Lower lobe of right lung (tissue), 2 donors: Measurements from ENCODE around the gene RNF123. TPM values are rescaled to one million over a fixed set of nuclear protein-coding genes. Genes with fewer than 3 reads are reported as not detected.

Experiments used
- ATAC-seq, 2 donors: fragments of 200-7000 bp; cut with Tn5 transposase; one replicate each; pipeline ENCODE4 v1.9.1; 2020 to 2022; ENCODE audit warnings: mild to moderate bottlenecking in 2 of 2, moderate library complexity in 2 of 2
- DNase-seq: peaks from one replicate; pipeline ENCODE4 v3.0.0-alpha.2; 2020
- H3K27ac ChIP-seq: fragments of 200-600 bp; one replicate; pipeline ENCODE4 v1.8.0; 2022
- H3K27me3 ChIP-seq: fragments of 200-600 bp; one replicate; pipeline ENCODE4 v1.8.0; 2022; ENCODE audit warnings: low read depth
- H3K36me3 ChIP-seq: fragments of 200-600 bp; one replicate; pipeline ENCODE4 v1.8.0; 2022; ENCODE audit warnings: mild to moderate bottlenecking
- H3K4me1 ChIP-seq: fragments of 200-600 bp; one replicate; pipeline ENCODE4 v1.8.0; 2022
- H3K4me3 ChIP-seq: fragments of 200-600 bp; one replicate; pipeline ENCODE4 v1.8.0; 2022; ENCODE audit warnings: mild to moderate bottlenecking
- H3K9me3 ChIP-seq: fragments of 200-600 bp; one replicate; pipeline ENCODE4 v1.8.0; 2022
- intact Hi-C: fragments of 100-400 bp; cut with DNase I; formaldehyde crosslinking; loops from one replicate; pipeline ENCODE4 v1.11.0; 2022
- long read RNA-seq: library from polyadenylated mRNA; unstranded; transcript quantifications from one replicate; pipeline ENCODE4 v2.0.0, GENCODE V29; 2021
- total RNA-seq: library from RNA; stranded (reverse); fragmentation: NEBNext Ultra II Directional; extraction: Animal tissue kit (Norgen Biotek cat#: 25700); gene quantifications from one replicate; pipeline ENCODE4 v1.2.1, GENCODE V29; 2021
- TF ChIP-seq, protein P1 (sequence below): fragments of 200-600 bp; IDR thresholded peaks from one replicate; pipeline ENCODE4 v1.8.0; 2022; ENCODE audit warnings: antibody characterized with exemption, mild to moderate bottlenecking
- donor health status: DM: no; HTN: yes; CAD: no; lungs with severe emphysema.

The RNF123 gene
- 42.9 TPM for total RNA-seq
- long read RNA-seq, full-length matches to known transcripts, result 14 of 66 reads
- long read RNA-seq, partial matches to known transcripts, result 25 of 66 reads
- long read RNA-seq, other reads (novel, unspliced or antisense), result 27 of 66 reads

DNA sequence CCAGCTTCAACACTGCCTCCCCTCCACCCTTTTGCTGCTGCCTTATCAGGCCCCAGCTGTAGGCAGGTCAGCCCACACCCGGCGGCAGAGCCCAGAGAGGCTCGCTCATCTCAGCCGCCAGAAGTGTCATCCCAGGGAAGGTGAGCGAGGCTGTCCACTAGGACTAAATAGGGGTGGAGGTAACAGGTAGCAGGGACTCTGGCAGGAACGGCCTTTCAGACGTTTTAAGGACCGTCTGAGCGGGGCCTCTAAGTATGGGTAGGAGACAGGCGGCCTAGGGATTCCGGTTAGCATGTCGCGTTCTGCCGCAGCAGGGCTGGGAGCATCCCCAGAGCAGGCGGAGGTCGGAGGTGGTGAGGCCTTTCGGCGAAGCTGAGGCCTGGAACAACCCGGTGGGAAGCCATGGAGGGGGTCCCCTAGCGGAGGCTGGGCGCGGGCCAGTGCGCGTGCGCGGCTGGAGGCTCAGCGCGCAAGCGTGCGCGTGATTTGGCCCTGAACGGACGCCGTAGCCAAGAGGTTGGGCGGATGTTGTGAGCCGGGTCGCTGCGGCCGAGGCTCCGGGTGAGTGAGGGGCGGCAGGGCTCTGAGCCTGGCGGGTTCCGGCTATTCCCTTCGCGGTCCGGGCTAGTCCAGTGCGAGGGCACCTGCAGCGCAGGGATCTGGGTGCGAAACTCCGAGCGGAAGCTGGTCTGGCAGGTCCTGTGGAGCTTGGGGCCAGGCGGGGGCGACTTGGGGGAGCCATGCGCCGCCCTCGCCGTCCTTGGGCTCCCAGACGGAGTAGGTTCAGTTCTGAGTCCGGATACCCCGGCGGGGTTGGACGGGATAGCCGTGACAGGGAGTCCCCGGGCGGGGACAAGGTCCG is at the start of gene RNF123, which contains the start of gene MST1:
Gene RNF123, plus strand, starts transcription at position 512 of the 862 bp plus-strand sequence. CDS start 1,609 bp downstream, outside the sequence.
Gene MST1, minus strand, starts transcription at position 429 of the 862 bp plus-strand sequence. CDS start 783 bp downstream, outside the sequence.
- intact Hi-C loops, result no loop called here
- peak within 1 kb of the TSS; percentile 100 for H3K4me3 ChIP-seq

DNA sequence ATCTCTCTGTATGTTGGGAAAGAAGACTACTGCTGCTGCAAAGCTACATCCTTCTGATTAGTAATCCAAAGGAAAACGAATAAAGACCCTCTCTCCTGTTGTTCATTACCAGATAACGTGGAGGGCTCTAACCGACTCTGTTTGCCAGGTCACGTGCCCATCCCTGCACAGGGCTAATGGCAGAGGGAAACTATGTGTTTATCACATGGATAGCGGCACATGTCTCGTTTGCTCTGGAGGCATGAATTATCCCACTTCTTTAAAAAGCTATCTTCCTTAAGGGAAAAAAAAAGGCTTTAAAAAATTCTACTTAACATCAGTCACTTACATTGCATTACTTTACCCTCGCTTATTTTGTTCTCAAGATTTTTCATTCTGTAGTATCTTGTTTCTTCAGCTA is 48.1 kb upstream of the RNF123 start:
- H3K36me3 ChIP-seq, result no peaks in the 10 kb centered on the region
- TF ChIP-seq, protein P1, sequence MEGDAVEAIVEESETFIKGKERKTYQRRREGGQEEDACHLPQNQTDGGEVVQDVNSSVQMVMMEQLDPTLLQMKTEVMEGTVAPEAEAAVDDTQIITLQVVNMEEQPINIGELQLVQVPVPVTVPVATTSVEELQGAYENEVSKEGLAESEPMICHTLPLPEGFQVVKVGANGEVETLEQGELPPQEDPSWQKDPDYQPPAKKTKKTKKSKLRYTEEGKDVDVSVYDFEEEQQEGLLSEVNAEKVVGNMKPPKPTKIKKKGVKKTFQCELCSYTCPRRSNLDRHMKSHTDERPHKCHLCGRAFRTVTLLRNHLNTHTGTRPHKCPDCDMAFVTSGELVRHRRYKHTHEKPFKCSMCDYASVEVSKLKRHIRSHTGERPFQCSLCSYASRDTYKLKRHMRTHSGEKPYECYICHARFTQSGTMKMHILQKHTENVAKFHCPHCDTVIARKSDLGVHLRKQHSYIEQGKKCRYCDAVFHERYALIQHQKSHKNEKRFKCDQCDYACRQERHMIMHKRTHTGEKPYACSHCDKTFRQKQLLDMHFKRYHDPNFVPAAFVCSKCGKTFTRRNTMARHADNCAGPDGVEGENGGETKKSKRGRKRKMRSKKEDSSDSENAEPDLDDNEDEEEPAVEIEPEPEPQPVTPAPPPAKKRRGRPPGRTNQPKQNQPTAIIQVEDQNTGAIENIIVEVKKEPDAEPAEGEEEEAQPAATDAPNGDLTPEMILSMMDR, result no peak
- H3K4me3 ChIP-seq, result no peak overlapping the region
- H3K9me3 ChIP-seq, result no peaks in the 10 kb centered on the region
- DNase-seq (no peak), ATAC-seq (no peak)
- no peaks in the 10 kb centered on the region for H3K27me3 ChIP-seq
- intact Hi-C loops, result no loop called here
- no peaks in the 10 kb centered on the region for H3K4me1 ChIP-seq
- no peak overlapping the region for H3K27ac ChIP-seq

More for the DNA sequence above, at the start of gene RNF123, which contains the start of gene MST1:
- ATAC-seq (peak; percentile 84 to 88), DNase-seq (peak; percentile 92)
- peaks cover 31% of the 10 kb centered on the region for H3K4me1 ChIP-seq
- TF ChIP-seq, protein P1, result peak; percentile 46
- H3K27ac ChIP-seq, result peak within 1 kb of the TSS; percentile 88
- peaks cover 4% of the 10 kb centered on the region for H3K27me3 ChIP-seq
- H3K9me3 ChIP-seq, result no peaks in the 10 kb centered on the region
- no peaks in the 10 kb centered on the region for H3K36me3 ChIP-seq

DNA sequence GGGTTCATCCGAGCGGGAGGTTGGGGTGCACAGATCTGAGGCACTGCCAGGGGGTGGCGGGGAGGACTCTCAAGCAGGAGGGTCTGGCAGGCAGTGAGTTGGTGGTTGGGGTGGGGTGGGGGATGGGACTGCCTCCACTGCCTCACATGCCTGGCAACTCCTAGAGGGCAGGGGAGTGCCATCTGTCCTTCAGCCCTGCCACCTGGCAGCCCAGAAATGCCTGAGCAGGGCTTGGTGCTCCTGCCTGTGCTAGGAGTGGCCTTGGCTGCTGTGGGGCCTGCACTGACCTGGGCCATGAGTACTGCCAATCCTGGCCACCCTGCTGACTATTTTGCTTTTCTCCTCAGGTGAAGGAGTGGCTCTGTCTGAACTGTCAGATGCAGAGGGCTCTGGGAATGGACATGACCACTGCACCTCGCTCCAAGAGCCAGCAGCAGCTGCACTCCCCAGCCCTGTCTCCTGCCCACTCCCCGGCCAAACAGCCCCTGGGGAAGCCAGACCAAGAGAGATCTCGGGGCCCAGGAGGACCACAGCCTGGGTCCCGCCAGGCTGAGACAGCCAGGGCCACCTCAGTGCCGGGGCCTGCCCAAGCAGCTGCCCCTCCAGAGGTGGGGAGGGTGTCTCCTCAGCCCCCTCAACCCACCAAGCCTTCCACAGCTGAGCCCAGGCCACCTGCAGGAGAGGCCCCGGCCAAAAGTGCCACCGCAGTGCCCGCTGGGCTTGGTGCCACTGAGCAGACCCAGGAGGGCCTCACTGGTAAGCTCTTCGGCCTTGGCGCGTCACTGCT is 47.2 kb upstream of the RNF123 start:
- no peak for DNase-seq
- TF ChIP-seq, protein P1, result no peak
- intact Hi-C loops, result no loop called here

DNA sequence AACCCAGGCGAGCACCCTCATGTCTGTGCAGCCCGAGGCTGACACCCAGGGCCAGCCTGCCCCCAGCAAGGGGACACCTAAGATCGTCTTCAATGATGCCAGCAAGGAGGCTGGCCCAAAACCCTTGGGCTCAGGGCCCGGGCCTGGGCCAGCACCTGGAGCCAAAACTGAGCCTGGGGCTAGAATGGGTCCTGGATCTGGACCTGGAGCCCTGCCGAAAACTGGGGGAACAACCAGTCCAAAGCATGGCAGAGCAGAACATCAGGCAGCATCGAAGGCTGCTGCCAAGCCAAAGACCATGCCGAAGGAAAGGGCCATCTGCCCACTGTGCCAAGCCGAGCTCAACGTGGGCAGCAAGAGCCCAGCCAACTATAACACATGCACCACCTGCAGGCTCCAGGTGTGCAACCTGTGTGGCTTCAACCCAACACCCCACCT is 46.6 kb upstream of the RNF123 start:
- no peaks in the 10 kb centered on the region for H3K27me3 ChIP-seq
- H3K36me3 ChIP-seq, result no peaks in the 10 kb centered on the region
- H3K4me1 ChIP-seq, result no peaks in the 10 kb centered on the region
- ATAC-seq, result no peak
- no peak overlapping the region for H3K4me3 ChIP-seq
- no peak for DNase-seq
- no peaks in the 10 kb centered on the region for H3K9me3 ChIP-seq
- intact Hi-C loops, result no loop called here
- TF ChIP-seq, protein P1, result no peak
- no peak overlapping the region for H3K27ac ChIP-seq

More for the DNA sequence above, 47.2 kb upstream of the RNF123 start:
- ATAC-seq, result no peak
- no peak overlapping the region for H3K27ac ChIP-seq
- no peaks in the 10 kb centered on the region for H3K4me1 ChIP-seq
- no peak overlapping the region for H3K4me3 ChIP-seq
- no peaks in the 10 kb centered on the region for H3K27me3 ChIP-seq
- H3K9me3 ChIP-seq, result no peaks in the 10 kb centered on the region
- H3K36me3 ChIP-seq, result no peaks in the 10 kb centered on the region

DNA sequence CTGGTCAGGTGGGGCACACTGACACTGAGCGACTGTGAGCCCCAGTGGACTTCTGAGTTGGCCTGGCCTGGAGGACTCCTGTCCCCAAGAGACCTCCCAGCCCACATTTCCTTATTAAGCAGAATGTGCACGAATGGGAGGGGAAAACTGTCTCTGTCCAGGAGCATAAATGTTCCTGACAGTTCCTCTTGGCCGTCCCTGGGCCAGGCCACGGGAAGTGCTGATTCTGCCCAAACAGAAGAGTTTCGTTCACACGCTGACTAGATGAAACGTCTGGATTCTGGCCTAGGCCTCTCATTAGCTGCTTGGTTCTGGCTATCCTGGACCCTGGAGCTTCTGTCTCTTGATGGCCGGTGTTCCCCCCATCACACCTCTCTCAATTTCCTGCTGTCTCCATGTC is 44.7 kb upstream of the RNF123 start:
- intact Hi-C loops, result no loop called here
- DNase-seq, result no peak
- H3K27me3 ChIP-seq, result no peaks in the 10 kb centered on the region
- TF ChIP-seq, protein P1, result no peak
- H3K9me3 ChIP-seq, result no peaks in the 10 kb centered on the region
- no peaks in the 10 kb centered on the region for H3K36me3 ChIP-seq
- ATAC-seq, result no peak
- H3K4me3 ChIP-seq, result no peak overlapping the region
- H3K27ac ChIP-seq, result no peak overlapping the region
- no peaks in the 10 kb centered on the region for H3K4me1 ChIP-seq
